SU-DHL-6 (cell line): Measurements from ENCODE around the gene INTS11.

Experiments used
- H2AFZ ChIP-seq: fragments of 200-600 bp; sonication (generic); 2 replicates; pipeline ENCODE4 v1.6.1; 2014; ENCODE audit warnings: low read depth, mild to moderate bottlenecking, moderate library complexity, mixed read lengths, antibody characterized with exemption, low read length; ENCODE audit not compliant: severe bottlenecking
- H3F3A ChIP-seq: fragments of 200-600 bp; shearing (Covaris generic); 2 replicates; pipeline ENCODE4 v1.6.0; 2016; ENCODE audit warnings: antibody characterized with exemption, mild to moderate bottlenecking; ENCODE audit not compliant: insufficient read depth
- H3K27ac ChIP-seq: fragments of 200-600 bp; sonication (generic); 2 replicates; pipeline ENCODE4 v1.5.1; 2016; ENCODE audit warnings: low read depth, mild to moderate bottlenecking, low read length, moderate library complexity, mixed read lengths
- H3K27me3 ChIP-seq: fragments of 200-600 bp; sonication (generic), shearing (Covaris generic); 2 replicates; pipeline ENCODE4 v1.6.0; 2014; ENCODE audit warnings: mild to moderate bottlenecking, low read length
- H3K36me3 ChIP-seq: fragments of 200-600 bp; sonication (generic); 2 replicates; pipeline ENCODE4 v1.6.1; 2014; ENCODE audit warnings: mild to moderate bottlenecking, low read length, mixed read lengths
- H3K4me2 ChIP-seq: fragments of 300-600, 200-600 bp; shearing (Covaris generic), sonication (generic); 2 replicates; pipeline ENCODE4 v1.6.0; 2014; ENCODE audit warnings: low read length, low read depth, mild to moderate bottlenecking; ENCODE audit not compliant: poor library complexity, severe bottlenecking
- H3K4me3 ChIP-seq: fragments of 200-600 bp; sonication (generic); 2 replicates; pipeline ENCODE4 v1.5.1; 2014; ENCODE audit warnings: antibody characterized with exemption, low read length, mild to moderate bottlenecking, mixed read lengths; ENCODE audit not compliant: insufficient read depth, poor library complexity, severe bottlenecking
- H3K79me2 ChIP-seq: fragments of 200-600 bp; sonication (generic); 2 replicates; pipeline ENCODE4 v1.6.1; 2014; ENCODE audit warnings: mild to moderate bottlenecking, low read length, moderate library complexity; ENCODE audit not compliant: insufficient read depth
- H3K9ac ChIP-seq: fragments of 200-600 bp; sonication (generic); 2 replicates; pipeline ENCODE4 v1.7.0; 2014; ENCODE audit warnings: mild to moderate bottlenecking, low read length
- H3K9me2 ChIP-seq: fragments of 200-600 bp; sonication (generic); replicated peaks from 2 replicates; pipeline ENCODE4 v1.6.1; 2014; ENCODE audit warnings: low read length; ENCODE audit not compliant: insufficient read depth
- H3K9me3 ChIP-seq: fragments of 200-600 bp; sonication (generic); 2 replicates; pipeline ENCODE4 v1.6.1; 2014; ENCODE audit warnings: low read length, mixed read lengths; ENCODE audit not compliant: insufficient read depth
- H4K20me1 ChIP-seq: fragments of 200-600 bp; sonication (generic); 2 replicates; pipeline ENCODE4 v1.6.1; 2014; ENCODE audit warnings: low read depth, mild to moderate bottlenecking, antibody characterized with exemption, low read length, moderate library complexity, mixed read lengths
- EZH2phosphoT487 ChIP-seq: fragments of 200-600 bp; sonication (generic), shearing (Covaris generic); conservative IDR thresholded peaks from 2 replicates; pipeline ENCODE4 v1.6.1; 2018; ENCODE audit warnings: mild to moderate bottlenecking, antibody characterized with exemption, low read length, moderate library complexity, mixed read lengths
- TF ChIP-seq, protein P1 (sequence below): fragments of 200-600 bp; sonication (generic); IDR thresholded peaks from one replicate; pipeline ENCODE4 v1.5.1; 2017; ENCODE audit warnings: antibody characterized with exemption, mild to moderate bottlenecking, low read length, moderate library complexity; ENCODE audit not compliant: insufficient read depth, poor library complexity, severe bottlenecking

INTS11 gene

DNA sequence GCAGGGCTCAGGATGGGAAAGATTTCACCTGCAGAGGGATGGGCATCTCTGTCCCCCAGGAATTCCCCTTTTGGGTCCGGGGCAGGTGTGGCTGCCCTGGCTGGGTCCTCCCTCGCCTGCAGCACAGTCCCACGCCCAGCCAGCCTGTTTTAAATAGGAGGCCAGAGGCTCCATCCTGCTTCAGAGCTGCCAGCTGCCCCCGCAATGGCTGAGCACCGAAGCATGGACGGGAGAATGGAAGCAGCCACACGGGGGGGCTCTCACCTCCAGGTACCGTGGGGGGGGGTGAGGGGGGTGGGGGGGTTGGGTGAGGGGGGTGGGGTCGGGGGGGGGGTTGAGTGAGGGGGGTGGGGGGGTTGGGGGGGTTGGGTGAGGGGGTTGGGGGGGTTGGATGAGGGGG lies 40.6 kb downstream of the INTS11 start:
- H3F3A ChIP-seq, result no peaks in the 10 kb centered on the region
- no peak overlapping the region for H3K4me2 ChIP-seq
- H2AFZ ChIP-seq, result no peak overlapping the region
- H3K79me2 ChIP-seq, result no peaks in the 10 kb centered on the region
- H4K20me1 ChIP-seq, result no peaks in the 10 kb centered on the region
- no peaks in the 10 kb centered on the region for H3K27me3 ChIP-seq
- no peak overlapping the region for H3K9ac ChIP-seq
- H3K4me3 ChIP-seq, result no peak overlapping the region
- H3K36me3 ChIP-seq, result no peaks in the 10 kb centered on the region
- no peaks in the 10 kb centered on the region for H3K9me3 ChIP-seq
- no peak overlapping the region for H3K27ac ChIP-seq
- TF ChIP-seq, protein P1, sequence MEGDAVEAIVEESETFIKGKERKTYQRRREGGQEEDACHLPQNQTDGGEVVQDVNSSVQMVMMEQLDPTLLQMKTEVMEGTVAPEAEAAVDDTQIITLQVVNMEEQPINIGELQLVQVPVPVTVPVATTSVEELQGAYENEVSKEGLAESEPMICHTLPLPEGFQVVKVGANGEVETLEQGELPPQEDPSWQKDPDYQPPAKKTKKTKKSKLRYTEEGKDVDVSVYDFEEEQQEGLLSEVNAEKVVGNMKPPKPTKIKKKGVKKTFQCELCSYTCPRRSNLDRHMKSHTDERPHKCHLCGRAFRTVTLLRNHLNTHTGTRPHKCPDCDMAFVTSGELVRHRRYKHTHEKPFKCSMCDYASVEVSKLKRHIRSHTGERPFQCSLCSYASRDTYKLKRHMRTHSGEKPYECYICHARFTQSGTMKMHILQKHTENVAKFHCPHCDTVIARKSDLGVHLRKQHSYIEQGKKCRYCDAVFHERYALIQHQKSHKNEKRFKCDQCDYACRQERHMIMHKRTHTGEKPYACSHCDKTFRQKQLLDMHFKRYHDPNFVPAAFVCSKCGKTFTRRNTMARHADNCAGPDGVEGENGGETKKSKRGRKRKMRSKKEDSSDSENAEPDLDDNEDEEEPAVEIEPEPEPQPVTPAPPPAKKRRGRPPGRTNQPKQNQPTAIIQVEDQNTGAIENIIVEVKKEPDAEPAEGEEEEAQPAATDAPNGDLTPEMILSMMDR, result no peak
- TF ChIP-seq EZH2phosphoT487, result no peak
- H3K9me2 ChIP-seq, result no peaks in the 10 kb centered on the region

DNA sequence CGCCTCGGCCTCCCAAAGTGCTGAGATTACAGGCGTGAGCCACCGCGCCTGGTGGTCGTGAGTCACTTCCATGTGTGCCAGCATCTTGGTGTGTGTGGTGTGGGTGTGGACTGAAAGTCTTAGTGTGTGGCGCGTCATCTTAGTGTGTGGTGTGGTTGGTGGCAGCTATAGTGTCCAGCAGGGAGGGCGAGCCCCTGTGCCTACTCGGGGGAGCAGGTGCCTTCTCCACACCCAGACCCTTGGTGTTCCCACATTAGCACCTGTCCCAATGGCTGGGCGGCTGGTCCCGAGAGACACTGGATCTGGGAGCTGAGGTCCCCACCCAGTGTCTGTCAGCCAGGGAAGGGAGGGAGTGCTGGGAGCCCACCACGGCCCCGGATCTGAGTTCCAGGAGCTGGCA lies 41.5 kb downstream of the INTS11 start:
- Histone ChIP-seq H3K36me3 (no peaks in the 10 kb centered on the region), H3K9me2 (no peaks in the 10 kb centered on the region), H3K9me3 (no peaks in the 10 kb centered on the region), H2AFZ (no peak overlapping the region), H3K4me2 (no peak overlapping the region), H3F3A (no peaks in the 10 kb centered on the region), H3K27ac (no peak overlapping the region), H3K27me3 (no peaks in the 10 kb centered on the region), H4K20me1 (no peaks in the 10 kb centered on the region), H3K79me2 (no peaks in the 10 kb centered on the region), H3K4me3 (no peak overlapping the region), H3K9ac (no peak overlapping the region)
- TF ChIP-seq, protein P1, result no peak
- no peak for TF ChIP-seq EZH2phosphoT487

DNA sequence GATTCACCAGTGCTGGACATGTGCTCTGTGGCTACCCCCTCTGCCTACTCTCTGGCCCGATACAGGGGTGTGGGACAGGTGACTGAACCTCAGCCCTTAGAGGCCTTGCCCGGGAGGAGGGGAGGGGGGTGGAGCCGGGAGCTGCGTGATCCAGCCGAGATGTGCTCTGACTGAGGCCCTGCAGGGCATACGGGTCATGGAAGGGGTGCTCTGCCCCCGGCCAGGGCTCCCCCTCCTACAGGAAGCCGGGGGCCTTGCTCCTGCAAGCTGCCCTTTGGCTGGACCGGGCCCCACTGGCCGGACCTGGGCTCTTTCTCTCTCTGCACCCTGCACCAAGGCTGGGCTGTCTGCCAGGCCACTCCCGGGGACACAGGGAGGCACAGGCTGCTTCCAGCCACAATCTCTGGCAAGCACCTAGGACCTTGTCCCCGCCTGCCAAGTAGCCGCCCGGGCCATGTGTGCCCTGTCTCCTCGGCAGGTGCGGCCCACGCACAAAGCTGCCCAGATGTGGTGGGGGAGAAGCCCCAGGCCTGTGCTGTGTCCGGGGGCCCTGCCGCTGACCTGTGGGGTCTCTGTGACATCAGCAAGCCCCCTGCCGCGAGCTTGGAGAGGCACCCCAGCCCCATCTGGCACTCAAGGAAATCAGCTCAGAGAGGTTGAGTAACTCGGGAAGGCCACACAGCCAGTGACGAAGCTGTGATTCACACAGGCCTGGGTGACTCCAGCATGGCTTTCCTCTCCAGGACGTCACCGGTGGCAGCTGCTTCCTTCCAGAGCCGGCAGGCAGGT lies 42.7 kb downstream of the INTS11 start:
- no peak for TF ChIP-seq EZH2phosphoT487
- TF ChIP-seq, protein P1, result no peak
- Histone ChIP-seq H4K20me1 (no peaks in the 10 kb centered on the region), H3K4me3 (no peak overlapping the region), H3K9ac (no peak overlapping the region), H3K9me3 (no peaks in the 10 kb centered on the region), H3K36me3 (no peaks in the 10 kb centered on the region), H3K9me2 (no peaks in the 10 kb centered on the region), H3F3A (no peaks in the 10 kb centered on the region), H3K4me2 (no peak overlapping the region), H3K79me2 (no peaks in the 10 kb centered on the region), H3K27me3 (no peaks in the 10 kb centered on the region), H2AFZ (no peak overlapping the region), H3K27ac (no peak overlapping the region)
